Fibroblast of skin of left quadriceps (primary cell): ENCODE data around the gene FNDC5.

Experiments used
- DNase-seq, 2 experiments: peaks; one replicate each; pipeline ENCODE4 v3.0.0-alpha.2; 2013; ENCODE audit warnings: low read depth in 2 of 2

FNDC5 gene

GRCh38 chr1:32817159-32817814 lies 53.4 kb downstream of the FNDC5 start, which contains the start of the genes S100PBP and YARS1:
Gene S100PBP, plus strand, starts transcription at chr1:32817653. Its CDS starts 8,447 bp downstream, at chr1:32826100.
Gene YARS1, minus strand, starts transcription at chr1:32817358. Its CDS starts 114 bp downstream, at chr1:32817244.
- DNase-seq: peak; percentile 96 to 97

- DNase-seq: peak; percentile 5 to 6
Measured at GRCh38 chr1:32816676-32817158, 54.0 kb downstream of the FNDC5 start.

GRCh38 chr1:32813941-32814739 lies 56.6 kb downstream of the FNDC5 start:
- no peak for DNase-seq
